ENCODE measurements around the gene QRFP.
"Not testable (repeated sequence)": the region's sequence is repeated elsewhere in the genome, so short reads cannot be mapped to it uniquely, and the experiment has no call there.

Gene QRFP

GRCh38 chr9:130919559-130920145, 23.0 kb upstream of the QRFP start:
- no peak for DNase-seq

- DNase-seq: no peak
These were observed 22.4 kb upstream of the QRFP start for GRCh38 chr9:130918826-130919558.

DNA sequence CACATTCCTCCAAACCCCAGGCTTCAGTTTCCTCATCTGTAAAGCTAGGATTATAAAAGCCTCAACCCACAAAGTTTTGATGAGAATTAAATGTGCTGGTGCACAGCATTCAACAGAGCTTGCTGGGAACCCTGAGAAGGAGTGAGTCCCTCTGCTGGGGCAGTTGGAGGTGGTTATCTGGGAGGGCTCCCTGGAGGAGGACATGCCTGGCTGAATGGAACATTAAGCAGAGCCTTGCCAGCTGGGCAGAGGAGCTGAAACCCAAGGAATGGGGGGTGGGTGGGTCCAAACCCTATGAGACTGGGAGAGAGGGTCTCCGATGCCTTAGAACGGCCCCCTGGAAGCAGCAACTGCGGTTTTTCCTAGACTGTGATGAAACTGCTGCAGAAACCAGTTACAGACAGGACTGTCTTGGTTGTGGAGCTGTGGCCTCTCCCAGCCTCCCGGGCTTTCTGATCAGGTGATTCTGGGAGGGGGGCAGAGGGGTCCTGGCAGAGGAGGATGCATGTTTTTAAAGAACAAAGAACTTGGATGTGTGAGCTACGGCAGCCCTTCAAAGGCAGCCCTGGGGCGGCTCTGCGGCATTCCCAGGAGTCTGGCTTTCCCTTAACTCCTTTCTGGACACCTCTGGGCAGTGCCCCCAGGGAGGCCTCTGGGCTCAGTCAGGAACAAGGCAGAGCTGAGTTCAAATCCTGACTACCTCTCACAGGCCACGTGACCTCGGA, 21.7 kb upstream of the QRFP start:
- no peak for DNase-seq

DNA sequence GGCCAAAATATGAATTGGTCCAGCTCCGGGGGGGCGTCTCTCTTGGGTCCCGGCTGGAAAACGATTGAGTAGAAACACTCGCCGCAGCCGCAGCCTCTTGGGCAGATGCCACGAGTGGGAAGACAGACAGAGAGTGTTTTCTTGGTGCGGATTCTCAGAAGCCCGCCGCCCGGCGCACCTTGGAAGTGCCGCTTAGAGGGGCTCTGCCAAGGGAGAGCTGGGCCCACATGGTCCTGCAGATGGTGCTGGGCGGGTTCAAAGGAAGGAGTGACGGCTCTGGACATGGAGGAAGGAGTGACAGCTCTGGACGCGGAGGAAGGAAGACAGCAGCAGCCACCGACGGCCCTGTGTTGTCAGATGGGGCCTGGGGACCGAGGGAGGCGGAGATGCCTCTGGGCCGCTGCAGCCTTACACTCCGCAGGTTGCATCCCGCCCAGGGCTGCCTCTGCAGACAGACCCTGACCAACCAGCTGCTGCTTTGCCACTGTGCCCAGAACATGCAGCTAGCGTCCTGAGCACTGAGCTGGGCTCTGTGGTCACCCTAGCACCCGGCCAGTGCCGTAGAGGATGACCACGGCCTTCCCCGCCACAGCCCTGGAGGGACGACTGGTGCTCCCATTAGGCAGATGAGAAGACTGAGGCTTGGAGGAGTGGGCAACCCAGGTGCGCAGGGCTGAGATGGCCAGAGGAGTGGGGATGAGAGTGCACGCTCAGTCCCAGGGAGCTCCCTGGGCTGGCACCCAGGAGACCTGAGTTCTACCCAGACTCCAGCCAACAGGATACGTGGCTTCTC, 20.8 kb upstream of the QRFP start:
- DNase-seq: no peak

DNA sequence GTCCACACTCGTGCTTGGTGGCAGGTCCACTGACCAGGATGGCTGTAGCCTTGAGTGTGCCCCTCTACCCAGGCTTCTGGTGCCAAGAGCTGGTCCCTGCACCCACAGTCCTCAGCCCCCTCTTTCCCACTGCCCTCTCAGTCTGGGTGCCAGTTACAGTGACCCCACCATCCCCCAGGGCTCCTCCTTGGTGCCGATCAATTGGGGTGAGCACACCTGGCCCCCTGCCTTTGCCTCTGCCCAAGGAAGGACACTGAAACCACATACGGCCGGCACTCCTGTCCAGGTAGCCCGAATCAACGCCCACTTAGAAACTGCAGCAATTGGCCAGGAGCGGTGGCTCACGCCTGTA, 18.5 kb upstream of the QRFP start:
- no peak for DNase-seq

DNA sequence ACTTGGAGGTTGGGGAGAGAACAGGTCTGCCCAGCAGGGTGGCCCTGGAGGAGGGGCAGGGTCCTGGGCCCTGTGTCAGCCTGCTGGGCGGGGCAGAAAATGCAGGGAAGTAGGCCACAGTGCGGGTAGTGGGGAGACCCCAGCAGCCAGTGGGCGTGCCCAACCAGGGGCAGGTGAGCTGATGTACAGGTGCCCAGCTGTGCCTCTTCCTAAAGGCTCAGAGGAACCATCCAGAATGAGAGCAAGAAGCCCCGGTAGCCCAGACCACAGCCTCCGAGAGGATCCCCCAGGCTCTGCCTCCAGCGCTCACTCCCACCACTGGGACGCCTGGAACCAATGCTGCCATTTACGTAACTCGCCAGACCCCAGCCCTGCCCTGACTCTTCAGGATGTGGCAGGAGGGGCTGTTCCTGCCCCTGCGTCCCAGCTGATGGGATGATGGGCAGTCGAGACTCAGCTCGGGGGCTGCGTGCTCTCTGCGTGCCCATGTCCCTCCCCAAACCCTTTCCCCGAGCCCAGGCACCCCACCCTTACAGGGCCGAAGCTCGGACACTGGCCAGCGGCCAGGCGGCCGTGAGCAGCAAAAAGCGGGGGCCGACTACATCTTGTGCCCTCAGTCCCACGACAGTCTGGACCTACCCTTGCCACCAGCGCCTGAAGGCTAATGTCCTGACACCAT, 17.9 kb upstream of the QRFP start:
- no peak for DNase-seq

GRCh38 chr9:130913599-130914416, 17.2 kb upstream of the QRFP start:
- no peak for DNase-seq

DNA sequence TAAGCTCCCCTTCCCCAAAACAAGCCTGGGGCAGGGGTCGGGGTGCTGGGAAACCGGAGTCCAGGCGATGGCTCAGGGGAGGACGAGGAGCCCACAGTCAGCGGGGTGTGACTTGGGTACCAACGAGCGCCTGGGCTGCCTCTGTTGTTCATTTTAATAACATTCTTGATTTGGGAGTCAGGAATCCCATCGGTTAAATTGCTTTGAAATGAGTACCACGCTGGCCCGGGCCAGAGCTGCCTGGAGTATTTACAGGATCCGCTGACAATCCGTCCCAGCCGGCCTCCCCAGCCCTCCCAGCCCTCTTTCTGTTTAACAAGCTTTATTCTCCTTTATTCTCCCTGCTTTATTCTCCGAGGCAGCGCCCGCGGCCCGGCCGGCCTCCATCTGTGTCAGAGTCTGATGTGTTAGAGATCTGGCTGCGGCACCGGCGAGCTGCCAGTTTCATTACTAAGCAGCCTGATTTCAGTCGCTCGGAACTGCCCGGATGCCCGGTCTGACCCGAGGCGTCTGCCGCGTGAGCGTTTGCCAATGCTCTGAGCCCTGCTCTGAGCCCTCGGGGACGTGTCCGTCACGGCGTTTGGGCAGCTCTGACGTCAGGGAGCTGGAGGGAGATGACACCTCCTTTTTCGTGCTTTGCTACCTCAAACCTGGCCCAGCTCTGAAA, 16.5 kb upstream of the QRFP start:
- no peak for DNase-seq

- DNase-seq: no peak
These were observed 14.8 kb upstream of the QRFP start for GRCh38 chr9:130911254-130912049.

- DNase-seq: not testable (repeated sequence)
These were observed 14.1 kb upstream of the QRFP start for GRCh38 chr9:130910670-130911069.

GRCh38 chr9:130910041-130910440, 13.4 kb upstream of the QRFP start:
- DNase-seq: not testable (repeated sequence)

- DNase-seq: no peak
These were observed 12.3 kb upstream of the QRFP start for GRCh38 chr9:130908878-130909355.

DNA sequence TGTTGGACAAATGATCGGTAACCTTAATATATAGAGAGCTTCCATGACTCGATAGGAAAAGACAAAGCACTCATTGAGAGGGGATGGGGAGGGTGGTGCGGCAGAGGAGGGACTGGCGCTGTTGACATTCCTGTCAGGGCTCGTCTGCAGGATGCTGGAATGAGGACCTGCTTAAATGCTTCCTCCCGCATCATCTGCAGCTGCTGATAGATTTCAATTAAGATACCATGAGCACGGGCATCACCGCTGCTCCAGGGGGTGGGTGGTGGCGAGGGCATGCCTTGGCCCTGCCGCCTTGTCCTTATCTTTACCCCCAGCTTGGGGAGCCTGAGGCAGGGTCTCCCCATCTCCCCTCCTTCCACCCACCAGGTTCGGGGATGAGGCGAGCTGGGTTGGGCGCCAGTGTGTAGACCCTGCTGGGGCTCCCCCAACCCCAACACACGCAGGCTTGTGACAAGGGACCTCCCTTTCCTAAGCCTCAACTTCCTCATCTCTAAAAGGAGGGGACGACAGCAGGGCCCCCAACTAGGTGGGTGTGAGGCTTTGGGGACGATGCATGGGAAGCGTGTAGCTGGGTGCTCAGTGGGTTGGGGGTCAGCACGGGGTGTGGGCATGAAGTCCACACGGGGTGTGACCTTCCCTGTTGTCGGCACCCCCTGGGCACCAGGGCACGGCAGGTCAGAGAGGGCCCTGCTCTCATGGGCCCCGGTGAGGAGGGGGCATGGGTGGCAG, 11.7 kb upstream of the QRFP start:
- no peak for DNase-seq

DNA sequence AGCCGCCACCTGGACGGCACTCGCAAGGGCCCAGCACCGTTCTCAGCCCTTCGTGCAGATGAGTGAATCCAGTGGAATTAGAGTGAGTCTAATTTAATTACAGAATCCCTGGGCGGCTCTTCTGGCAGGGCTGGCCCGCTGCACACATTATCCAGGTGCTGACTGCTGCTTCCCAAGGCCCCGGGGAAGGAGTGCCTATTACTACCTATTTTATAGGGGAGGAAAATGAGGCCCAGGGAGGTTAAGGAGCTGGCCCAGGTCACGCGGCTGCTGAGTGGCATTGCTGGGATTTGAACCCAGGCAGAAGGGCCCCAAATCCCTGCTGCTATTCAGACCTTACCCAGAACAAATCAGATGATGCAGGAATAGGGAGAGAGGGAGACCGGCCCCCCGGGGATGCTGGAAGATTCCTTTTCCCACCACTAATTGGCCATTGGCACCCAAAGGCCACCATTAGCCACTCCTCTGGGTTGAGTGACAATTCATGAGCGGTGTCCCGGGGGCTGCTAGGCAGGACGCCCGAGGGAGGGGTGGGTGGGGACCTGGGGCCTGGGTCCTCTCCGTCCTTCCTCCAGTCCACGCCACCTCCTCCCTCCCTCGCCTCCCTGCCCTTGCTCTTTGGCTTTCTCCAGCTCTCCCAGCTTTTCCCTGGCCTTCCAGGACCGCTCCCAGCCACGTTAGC, 10.3 kb upstream of the QRFP start:
- DNase-seq: no peak

DNA sequence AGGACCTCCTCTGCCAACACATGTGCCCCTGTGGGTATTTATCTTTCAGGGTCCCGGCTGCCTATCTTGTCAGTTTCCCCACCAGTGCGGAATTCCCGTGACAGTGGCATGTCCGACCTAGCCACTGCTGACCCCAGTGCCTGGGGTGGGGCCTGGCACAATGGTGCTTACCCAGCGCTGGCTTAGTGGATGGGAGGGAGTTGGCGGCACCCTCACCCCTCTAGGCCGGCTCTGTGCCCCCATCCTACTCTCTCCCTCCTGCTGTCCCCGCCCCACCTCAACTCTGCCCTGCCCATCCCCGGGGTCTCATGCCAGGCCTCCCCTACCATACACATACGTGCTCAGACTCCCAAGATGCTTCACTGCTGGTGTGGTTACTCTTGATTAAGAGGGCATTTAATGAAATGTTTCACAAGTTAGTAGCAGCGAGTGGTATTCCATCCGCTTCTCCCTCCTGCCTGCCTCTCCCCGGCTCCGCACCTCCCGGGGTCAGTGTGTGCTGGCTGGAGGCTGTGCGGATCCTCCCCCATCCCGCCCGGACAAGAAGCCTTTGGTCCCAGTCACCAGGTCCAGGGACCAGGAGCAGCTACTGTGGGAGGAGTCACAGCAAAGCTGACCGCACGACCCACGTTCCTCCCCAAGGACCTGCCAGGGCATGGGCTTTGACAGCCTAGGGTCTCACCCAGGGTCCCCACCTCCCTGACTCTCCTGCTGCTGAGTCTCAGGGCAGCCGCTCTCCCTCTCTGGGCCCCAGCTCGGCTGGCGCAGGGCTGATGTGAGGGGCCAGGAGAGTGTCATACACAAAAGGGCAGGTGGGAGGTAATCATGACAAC, 9.5 kb upstream of the QRFP start:
- no peak for DNase-seq

DNA sequence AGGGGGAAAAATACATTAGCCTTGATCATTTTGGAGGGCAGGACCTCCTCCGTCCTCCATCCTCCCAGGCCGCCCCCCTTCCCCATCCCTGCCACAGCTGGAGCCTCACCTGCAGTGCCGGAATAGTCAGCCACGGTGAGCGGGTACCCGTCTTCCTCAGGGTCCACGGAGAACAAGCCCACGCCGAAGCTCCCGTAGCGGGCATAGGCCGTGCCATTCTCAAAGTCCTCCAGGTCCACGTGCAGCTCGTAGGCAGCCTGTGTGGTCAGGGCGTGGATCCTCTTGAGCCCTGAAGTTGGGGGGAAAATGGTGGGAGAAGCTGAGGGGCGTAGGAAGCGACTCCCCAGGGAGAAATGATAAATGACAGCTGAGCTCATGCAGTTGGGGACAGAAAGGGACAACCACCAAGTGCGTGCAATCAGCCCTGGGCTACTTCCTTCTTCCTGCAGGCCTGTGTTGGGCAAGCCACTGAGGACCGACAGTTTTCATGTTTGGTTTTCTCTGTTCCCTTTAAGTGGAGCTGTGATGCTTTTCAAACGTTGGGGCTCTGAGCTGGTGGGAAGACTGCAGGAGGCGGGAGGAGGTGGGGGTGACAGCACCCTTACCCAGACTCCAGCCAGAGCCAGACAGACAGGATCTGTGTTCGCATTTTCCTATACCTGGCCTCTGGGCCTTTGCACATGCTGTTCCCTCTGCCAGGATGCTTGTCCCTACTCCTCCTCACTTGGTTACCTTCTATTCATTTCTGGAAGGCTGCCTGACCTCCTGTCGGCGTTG, 8.7 kb upstream of the QRFP start:
- no peak for DNase-seq
